ENCODE data around the gene TEDC1.

DNA sequence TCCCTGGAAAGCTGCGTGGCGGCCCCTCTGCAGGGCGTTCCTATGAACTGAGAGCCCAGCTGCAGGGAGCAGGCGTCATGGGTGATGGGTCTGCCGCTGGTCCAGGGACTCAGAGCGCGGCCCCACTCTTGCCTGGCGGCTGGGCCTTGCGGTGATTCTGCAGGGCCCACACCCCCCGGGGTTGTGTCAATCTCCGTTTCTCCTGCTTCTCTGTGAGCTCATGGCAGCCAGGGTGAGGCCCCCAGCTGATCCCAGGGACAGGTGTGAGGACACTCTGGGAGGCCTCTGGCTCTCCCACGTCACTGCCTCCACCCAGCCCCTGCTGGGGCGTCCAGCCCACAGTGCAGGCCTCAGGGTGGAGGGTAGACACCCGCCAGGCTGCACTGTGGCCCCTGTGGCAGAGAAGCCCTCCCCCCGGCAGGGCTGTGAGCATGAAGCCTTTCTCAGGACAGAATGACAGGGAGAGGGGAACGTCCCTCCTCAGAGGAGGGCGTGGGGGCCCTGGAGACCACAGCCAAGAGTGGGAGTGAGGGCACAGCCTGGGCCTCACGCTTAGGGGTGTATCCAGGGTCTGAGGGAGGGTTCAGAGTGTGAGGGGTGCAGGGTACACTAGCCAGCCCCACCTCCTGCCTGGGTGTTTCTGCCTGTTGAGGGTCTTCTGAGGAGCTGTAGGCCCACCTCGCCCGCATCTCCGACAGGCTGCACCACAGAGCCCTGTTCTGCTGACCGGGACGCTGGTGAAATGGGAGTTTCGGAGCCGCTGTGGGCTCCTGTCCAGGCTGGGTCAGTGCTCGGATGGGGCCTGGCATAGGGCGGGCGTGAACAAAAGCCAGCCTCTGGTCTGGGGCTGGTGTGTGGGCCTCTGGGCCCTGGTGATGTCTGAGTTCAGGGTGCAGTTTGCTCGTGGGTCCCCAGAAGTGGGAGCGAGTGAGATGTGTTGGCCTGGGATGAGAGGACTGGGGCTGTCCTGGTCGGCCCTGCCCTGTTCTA, 43.1 kb upstream of the TEDC1 start:
- TF ChIP-seq, protein P1, sequence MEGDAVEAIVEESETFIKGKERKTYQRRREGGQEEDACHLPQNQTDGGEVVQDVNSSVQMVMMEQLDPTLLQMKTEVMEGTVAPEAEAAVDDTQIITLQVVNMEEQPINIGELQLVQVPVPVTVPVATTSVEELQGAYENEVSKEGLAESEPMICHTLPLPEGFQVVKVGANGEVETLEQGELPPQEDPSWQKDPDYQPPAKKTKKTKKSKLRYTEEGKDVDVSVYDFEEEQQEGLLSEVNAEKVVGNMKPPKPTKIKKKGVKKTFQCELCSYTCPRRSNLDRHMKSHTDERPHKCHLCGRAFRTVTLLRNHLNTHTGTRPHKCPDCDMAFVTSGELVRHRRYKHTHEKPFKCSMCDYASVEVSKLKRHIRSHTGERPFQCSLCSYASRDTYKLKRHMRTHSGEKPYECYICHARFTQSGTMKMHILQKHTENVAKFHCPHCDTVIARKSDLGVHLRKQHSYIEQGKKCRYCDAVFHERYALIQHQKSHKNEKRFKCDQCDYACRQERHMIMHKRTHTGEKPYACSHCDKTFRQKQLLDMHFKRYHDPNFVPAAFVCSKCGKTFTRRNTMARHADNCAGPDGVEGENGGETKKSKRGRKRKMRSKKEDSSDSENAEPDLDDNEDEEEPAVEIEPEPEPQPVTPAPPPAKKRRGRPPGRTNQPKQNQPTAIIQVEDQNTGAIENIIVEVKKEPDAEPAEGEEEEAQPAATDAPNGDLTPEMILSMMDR (IDR thresholded peaks at IDR 0.05): no peak
- no peak for TF ChIP-seq POLR2A (IDR thresholded peaks at IDR 0.05)

All from lower leg skin (tissue), 3 donors.